HG03432 (cell line): ENCODE measurements around the gene TMSB10.
"Not testable (repeated sequence)": the region's sequence is repeated elsewhere in the genome, so short reads cannot be mapped to it uniquely, and the experiment has no call there.

Experiments used
- ATAC-seq: cut with Tn5 transposase; IDR thresholded peaks from one replicate; pipeline ENCODE4 v1.9.1; 2021; ENCODE audit warnings: mild to moderate bottlenecking, moderate library complexity; ENCODE audit not compliant: unreplicated experiment

The TMSB10 gene

GRCh38 chr2:84925724-84926376 lies 20.4 kb downstream of the TMSB10 start:
- ATAC-seq = peak; percentile 85

GRCh38 chr2:84927275-84927627 lies 21.8 kb downstream of the TMSB10 start:
- ATAC-seq = no peak

GRCh38 chr2:84931384-84931821 lies 25.9 kb downstream of the TMSB10 start:
- peak; percentile 75 for ATAC-seq

- peak; percentile 42 for ATAC-seq
These were observed 32.9 kb downstream of the TMSB10 start for GRCh38 chr2:84938194-84938879.

- ATAC-seq = peak; percentile 81
These were observed 34.1 kb downstream of the TMSB10 start for GRCh38 chr2:84939426-84940087.

- peak; percentile 4 for ATAC-seq
These were observed 34.6 kb downstream of the TMSB10 start for GRCh38 chr2:84940088-84940470.

- ATAC-seq = no peak
These were observed 35.5 kb downstream of the TMSB10 start for GRCh38 chr2:84940831-84941412.

- ATAC-seq = no peak
These were observed 36.7 kb downstream of the TMSB10 start for GRCh38 chr2:84942166-84942565.

GRCh38 chr2:84942964-84943421 lies 37.5 kb downstream of the TMSB10 start:
- peak; percentile 37 for ATAC-seq

GRCh38 chr2:84944295-84944909 lies 38.9 kb downstream of the TMSB10 start:
- no peak for ATAC-seq

GRCh38 chr2:84945838-84946203 lies 40.4 kb downstream of the TMSB10 start:
- not testable (repeated sequence) for ATAC-seq

GRCh38 chr2:84946204-84947009 lies 41.0 kb downstream of the TMSB10 start:
- ATAC-seq = peak; percentile 73

GRCh38 chr2:84947010-84947593 lies 41.6 kb downstream of the TMSB10 start:
- ATAC-seq = no peak

- no peak for ATAC-seq
These were observed 48.1 kb downstream of the TMSB10 start for GRCh38 chr2:84953535-84953934.

GRCh38 chr2:84954329-84954728 lies 48.9 kb downstream of the TMSB10 start:
- no peak for ATAC-seq
